Left lung (tissue), 14 donors: Measurements from ENCODE around the gene VGLL4. TPM values are rescaled to one million over a fixed set of nuclear protein-coding genes. Genes with fewer than 3 reads are reported as not detected.
A peak's percentile ranks its signal among the peaks of the same experiment; 100 is the strongest.

ENCODE experiments used
- ATAC-seq: fragments of 200-7000 bp; cut with Tn5 transposase; one replicate; pipeline ENCODE4 v1.9.1; 2020; ENCODE audit warnings: moderate library complexity
- DNase-seq, 4 donors: peaks; one replicate each; pipeline ENCODE4 v3.0.0-alpha.2; 2013 to 2020
- H3K27ac ChIP-seq, 2 donors: fragments of 200-600 bp; sonication (generic) in 1 of 2; one replicate each; pipeline versions ENCODE4 v1.5.0 to v1.8.0; 2020 to 2021
- H3K27me3 ChIP-seq, 2 donors: fragments of 200-600 bp; sonication (generic) in 1 of 2; one replicate each; pipeline versions ENCODE4 v1.5.0 to v1.8.0; 2020 to 2021
- H3K36me3 ChIP-seq, 2 donors: fragments of 200-600 bp; sonication (generic) in 1 of 2; one replicate each; pipeline versions ENCODE4 v1.5.0 to v1.8.0; 2020 to 2021
- H3K4me1 ChIP-seq, 2 donors: fragments of 200-600 bp; one replicate each; pipeline ENCODE4 v1.8.0; 2021
- H3K4me3 ChIP-seq, 2 donors: fragments of 200-600 bp; sonication (generic) in 1 of 2; one replicate each; pipeline versions ENCODE4 v1.5.0 to v1.8.0; 2020 to 2021; ENCODE audit warnings: mild to moderate bottlenecking in 1 of 2
- H3K9me3 ChIP-seq, 2 donors: fragments of 200-600 bp; sonication (generic) in 1 of 2; one replicate each; pipeline versions ENCODE4 v1.5.0 to v1.8.0; 2020 to 2021
- CTCF ChIP-seq, 2 donors: fragments of 200-600 bp; sonication (generic) in 1 of 2; IDR thresholded peaks; one replicate each; pipeline versions ENCODE4 v1.5.0 to v1.8.0; 2021; ENCODE audit warnings: antibody characterized with exemption in 2 of 2
- intact Hi-C, 2 donors: fragments of 100-400 bp; cut with DNase I; formaldehyde crosslinking; loops; one replicate each; pipeline versions ENCODE4 v1.11.2 to v1.14.2; 2022
- long read RNA-seq, 12 donors: library from polyadenylated mRNA in 2 of 12; unstranded in 2 of 12; transcript quantifications; one replicate each; pipeline ENCODE4 v2.0.0 and lab custom pipeline, GENCODE V29; 2019 to 2026
- polyA plus RNA-seq, 6 donors: library from polyadenylated mRNA; unstranded; fragments of 120-200 nt; gene quantifications; one replicate each; pipeline ENCODE4 v1.2.1, GENCODE V29; 2013; ENCODE audit not compliant: insufficient read length in 6 of 6
- total RNA-seq, 2 donors: library from RNA; stranded (reverse); fragmentation: NEBNext Ultra II Directional; extraction: Animal tissue kit (Norgen Biotek cat#: 25700); gene quantifications; one replicate each; pipeline ENCODE4 v1.2.1, GENCODE V29; 2021
- donor health status: DM: no; HTN: yes; CAD: no.
- donor health status: DM: no; HTN: no; CAD: no.

The VGLL4 gene, protein sequence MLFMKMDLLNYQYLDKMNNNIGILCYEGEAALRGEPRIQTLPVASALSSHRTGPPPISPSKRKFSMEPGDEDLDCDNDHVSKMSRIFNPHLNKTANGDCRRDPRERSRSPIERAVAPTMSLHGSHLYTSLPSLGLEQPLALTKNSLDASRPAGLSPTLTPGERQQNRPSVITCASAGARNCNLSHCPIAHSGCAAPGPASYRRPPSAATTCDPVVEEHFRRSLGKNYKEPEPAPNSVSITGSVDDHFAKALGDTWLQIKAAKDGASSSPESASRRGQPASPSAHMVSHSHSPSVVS
- total RNA-seq (10 to 100 TPM; 40.2 to 54.5 TPM), polyA plus RNA-seq (100 to 1,000 TPM; 101 to 115 (median 111) TPM)
- long read RNA-seq, donor 1, transcript VGLL4-211 (5 exons, 1,377 nt): major isoform, 12 of 148 reads
- long read RNA-seq, donor 1, partial matches to known transcripts: 132 of 148 reads
- long read RNA-seq, donor 1, other reads (novel, unspliced or antisense): 0 of 148 reads
- long read RNA-seq, donor 2, transcript VGLL4-211 (5 exons, 1,377 nt): major isoform, 30 of 220 reads
- long read RNA-seq, donor 2, partial matches to known transcripts: 181 of 220 reads
- long read RNA-seq, donor 2, other reads (novel, unspliced or antisense): 6 of 220 reads
- long read RNA-seq, donor 3, transcript VGLL4-211 (5 exons, 1,377 nt): major isoform, 18 of 72 reads
- long read RNA-seq, donor 3, partial matches to known transcripts: 45 of 72 reads
- long read RNA-seq, donor 3, other reads (novel, unspliced or antisense): 5 of 72 reads
- long read RNA-seq, donor 4, transcript VGLL4-201 (6 exons, 3,725 nt): major isoform, 9 of 30 reads
- long read RNA-seq, donor 4, partial matches to known transcripts: 3 of 30 reads
- long read RNA-seq, donor 4, other reads (novel, unspliced or antisense): 13 of 30 reads
- long read RNA-seq, donor 5, transcript VGLL4-211 (5 exons, 1,377 nt): major isoform, 14 of 87 reads
- long read RNA-seq, donor 5, partial matches to known transcripts: 70 of 87 reads
- long read RNA-seq, donor 5, other reads (novel, unspliced or antisense): 0 of 87 reads
- long read RNA-seq, donor 6, transcript VGLL4-211 (5 exons, 1,377 nt): major isoform, 16 of 103 reads
- long read RNA-seq, donor 6, partial matches to known transcripts: 76 of 103 reads
- long read RNA-seq, donor 6, other reads (novel, unspliced or antisense): 8 of 103 reads
- long read RNA-seq, donor 7, transcript VGLL4-211 (5 exons, 1,377 nt): major isoform, 14 of 61 reads
- long read RNA-seq, donor 7, partial matches to known transcripts: 45 of 61 reads
- long read RNA-seq, donor 7, other reads (novel, unspliced or antisense): 0 of 61 reads
- long read RNA-seq, donor 8, transcript VGLL4-211 (5 exons, 1,377 nt): major isoform, 16 of 72 reads
- long read RNA-seq, donor 8, partial matches to known transcripts: 56 of 72 reads
- long read RNA-seq, donor 8, other reads (novel, unspliced or antisense): 0 of 72 reads
- long read RNA-seq, donor 9, partial matches to known transcripts: 0 of 1 reads
- long read RNA-seq, donor 9, other reads (novel, unspliced or antisense): 0 of 1 reads
- long read RNA-seq, donor 10, transcript VGLL4-201 (6 exons, 3,725 nt): major isoform, 5 of 13 reads
- long read RNA-seq, donor 10, partial matches to known transcripts: 0 of 13 reads
- long read RNA-seq, donor 10, other reads (novel, unspliced or antisense): 5 of 13 reads
- long read RNA-seq, donor 11, transcript VGLL4-211 (5 exons, 1,377 nt): major isoform, 21 of 90 reads
- long read RNA-seq, donor 11, partial matches to known transcripts: 59 of 90 reads
- long read RNA-seq, donor 11, other reads (novel, unspliced or antisense): 6 of 90 reads
- long read RNA-seq, donor 12, transcript VGLL4-211 (5 exons, 1,377 nt): major isoform, 25 of 106 reads
- long read RNA-seq, donor 12, partial matches to known transcripts: 72 of 106 reads
- long read RNA-seq, donor 12, other reads (novel, unspliced or antisense): 0 of 106 reads

- H3K9me3 ChIP-seq: no peaks in the 10 kb centered on the region
- ATAC-seq (peak; percentile 91), DNase-seq (peak; percentile 92 to 98 (median 95))
- no peaks in the 10 kb centered on the region for H3K27me3 ChIP-seq
- H3K36me3 ChIP-seq: no peaks in the 10 kb centered on the region
- peak within 1 kb of the TSS; percentile 61 to 63 for H3K4me3 ChIP-seq
- H3K4me1 ChIP-seq: peaks cover 3 to 39% of the 10 kb centered on the region in 2 donors
- H3K27ac ChIP-seq: peak within 1 kb of the TSS; percentile 96 to 97
- no peak for TF ChIP-seq CTCF (IDR thresholded peaks at IDR 0.05)
- intact Hi-C loops: no loop called here
These were observed at the start of gene VGLL4 for GRCh38 chr3:11643605-11644087. Gene VGLL4 (minus strand): TSS chr3:11643915. CDS start chr3:11643518, 397 bp downstream.

GRCh38 chr3:11692532-11692813, 48.8 kb upstream of the VGLL4 start:
- no peaks in the 10 kb centered on the region for H3K4me1 ChIP-seq
- H3K4me3 ChIP-seq: no peak overlapping the region
- H3K9me3 ChIP-seq: no peaks in the 10 kb centered on the region
- H3K36me3 ChIP-seq: peaks cover 0 to 4% of the 10 kb centered on the region in 2 donors
- no peak for ATAC-seq
- TF ChIP-seq CTCF (IDR thresholded peaks at IDR 0.05): no peak
- DNase-seq: no peak
- intact Hi-C loops: no loop called here
- H3K27me3 ChIP-seq: no peaks in the 10 kb centered on the region
- H3K27ac ChIP-seq: no peak overlapping the region

DNA sequence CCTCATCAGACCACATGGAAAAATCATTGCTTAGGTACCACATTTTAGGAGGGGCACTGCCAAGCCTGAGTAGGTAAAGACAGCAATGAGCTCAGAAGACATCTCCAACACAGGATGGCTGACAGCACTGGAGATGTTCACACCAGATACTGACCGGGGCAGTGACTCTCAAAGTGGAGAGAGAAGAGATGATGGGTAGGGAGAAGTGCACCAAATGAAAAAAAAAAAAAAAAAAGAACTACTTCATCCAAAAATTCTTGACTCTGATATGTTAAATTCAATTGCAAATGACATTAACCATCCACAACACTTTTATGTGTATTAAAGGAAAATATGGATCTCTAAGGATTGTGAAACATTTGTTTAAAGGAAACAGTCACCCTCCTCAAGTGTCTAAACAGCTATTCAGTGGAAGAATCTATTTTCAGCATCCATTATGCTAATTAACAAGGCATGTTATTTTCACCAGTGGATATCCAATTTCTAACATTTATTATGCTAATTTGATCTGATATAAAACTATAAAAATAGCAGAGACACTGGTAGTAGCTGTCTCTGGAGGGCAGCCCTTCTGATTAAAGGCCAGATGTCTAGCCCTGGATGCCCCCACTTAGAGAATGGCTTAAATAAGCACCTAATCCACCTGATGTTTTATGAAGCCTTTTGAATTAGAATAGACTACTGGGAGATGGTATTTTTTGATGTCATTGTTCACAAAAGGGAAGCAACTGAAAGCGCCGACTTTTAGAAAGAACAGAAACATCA, 48.2 kb upstream of the VGLL4 start:
- H3K4me3 ChIP-seq: no peak overlapping the region
- H3K36me3 ChIP-seq: no peaks in the 10 kb centered on the region
- DNase-seq: no peak
- H3K27ac ChIP-seq: no peak overlapping the region
- no peak for TF ChIP-seq CTCF (IDR thresholded peaks at IDR 0.05)
- no peaks in the 10 kb centered on the region for H3K27me3 ChIP-seq
- intact Hi-C loops: no loop called here
- no peak for ATAC-seq
- H3K4me1 ChIP-seq: no peaks in the 10 kb centered on the region
- H3K9me3 ChIP-seq: no peaks in the 10 kb centered on the region
